GM21381 (cell line): ENCODE results near the gene ST6GALNAC3.

Experiments
- ATAC-seq: cut with Tn5 transposase; IDR thresholded peaks from one replicate; pipeline ENCODE4 v1.9.1; 2021; ENCODE audit warnings: mild to moderate bottlenecking, moderate library complexity; ENCODE audit not compliant: unreplicated experiment

ST6GALNAC3 gene

GRCh38 chr1:76669624-76670315 is 595.2 kb downstream of the ST6GALNAC3 start:
- no peak for ATAC-seq

DNA sequence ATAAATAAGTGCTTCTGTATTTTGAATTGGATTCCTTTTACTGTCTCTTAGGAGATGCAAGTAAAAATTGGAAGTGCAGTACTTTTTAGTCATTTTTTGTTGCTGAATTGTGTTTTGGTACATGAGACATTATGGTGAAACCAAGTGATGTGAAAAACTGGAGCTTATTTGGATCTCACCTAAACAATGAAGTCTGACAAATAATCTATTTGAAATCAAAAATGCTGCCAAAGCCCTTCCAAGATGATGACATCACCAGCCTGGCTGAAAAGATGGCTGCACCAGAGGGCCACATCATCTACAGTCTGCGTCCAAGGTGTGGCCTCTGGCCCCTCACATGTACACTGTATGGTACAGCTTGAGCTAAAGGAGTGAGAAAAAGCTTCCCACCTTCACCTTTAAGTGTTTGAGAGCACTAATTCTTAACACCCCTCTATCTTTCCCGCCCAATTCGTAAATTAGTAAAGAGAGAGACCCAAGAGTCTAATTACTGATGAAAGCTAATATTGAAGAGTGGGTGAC is 600.2 kb downstream of the ST6GALNAC3 start:
- ATAC-seq: no peak

GRCh38 chr1:76677416-76678405 is 603.2 kb downstream of the ST6GALNAC3 start:
- ATAC-seq: no peak

- no peak for ATAC-seq
These were observed 605.1 kb downstream of the ST6GALNAC3 start for GRCh38 chr1:76679534-76680152.

- ATAC-seq: no peak
These were observed 606.1 kb downstream of the ST6GALNAC3 start for GRCh38 chr1:76680651-76681050.

- ATAC-seq: no peak
These were observed 607.6 kb downstream of the ST6GALNAC3 start for GRCh38 chr1:76682138-76682537.
